Heart left ventricle (tissue), 13 donors: Measurements from ENCODE around the gene MARS1.

Experiments used
- CTCF ChIP-seq, 12 donors: fragments of 200-600 bp; sonication (generic) in 4 of 12; IDR thresholded peaks; one replicate each; pipeline versions ENCODE4 v1.5.0 to v1.8.0; 2018 to 2022; ENCODE audit warnings: antibody characterized with exemption in 12 of 12, mild to moderate bottlenecking in 5 of 12
- POLR2A ChIP-seq, 2 donors: fragments of 450-650 bp; IDR thresholded peaks; one replicate each; pipeline ENCODE4 v1.6.1; 2017; ENCODE audit warnings: antibody characterized with exemption in 2 of 2, mild to moderate bottlenecking in 2 of 2, moderate library complexity in 2 of 2
- donor health status: ischemic (EF 13 %, LVEDD 7.1; RV severe dilation, severe dysfunction).
- donor health status: DM: no; HTN: yes; CAD: no.
- donor health status: DM: no; HTN: no; CAD: no.
- donor health status: ischemic (EF 25% LVEDD 6.9; RV normal size, moderate dysfunction).
- donor health status: ischemic (EF 25% LVEDD 5.7; RV mildly dilated, moderate dysfunction).
- donor health status: ischemic (EF 35%, LVEDD 5.7; RV mildly dilated, moderate dysfunction).
- donor health status: nonischemic (EF 11% LVEDD 7.7; RV severe dilation, severe dysfunction).
- donor health status: DM: yes; HTN: yes; CAD: no.
- donor health status: PGD.
- donor health status: ischemic (EF 29% LVEDD 5.4; RV normal size, mild dysfunction).
- donor health status: nonischemic (EF 23%, LVEDD 6.1; RV moderate dilation, normal function).

- TF ChIP-seq CTCF (IDR thresholded peaks at IDR 0.05) (no peak), POLR2A (IDR thresholded peaks at IDR 0.05) (no peak)
Observed at GRCh38 chr12:57513266-57513665, 25.4 kb downstream of the MARS1 start.
